NCI-H2171 (cell line): ENCODE results near the gene FBXO22.
"Not testable (repeated sequence)": the region's sequence is repeated elsewhere in the genome, so short reads cannot be mapped to it uniquely, and the experiment has no call there.

Source experiments
- DNase-seq: peaks from one replicate; lab custom pipeline; 2025; lab: John Stamatoyannopoulos, UW

Gene FBXO22

DNA sequence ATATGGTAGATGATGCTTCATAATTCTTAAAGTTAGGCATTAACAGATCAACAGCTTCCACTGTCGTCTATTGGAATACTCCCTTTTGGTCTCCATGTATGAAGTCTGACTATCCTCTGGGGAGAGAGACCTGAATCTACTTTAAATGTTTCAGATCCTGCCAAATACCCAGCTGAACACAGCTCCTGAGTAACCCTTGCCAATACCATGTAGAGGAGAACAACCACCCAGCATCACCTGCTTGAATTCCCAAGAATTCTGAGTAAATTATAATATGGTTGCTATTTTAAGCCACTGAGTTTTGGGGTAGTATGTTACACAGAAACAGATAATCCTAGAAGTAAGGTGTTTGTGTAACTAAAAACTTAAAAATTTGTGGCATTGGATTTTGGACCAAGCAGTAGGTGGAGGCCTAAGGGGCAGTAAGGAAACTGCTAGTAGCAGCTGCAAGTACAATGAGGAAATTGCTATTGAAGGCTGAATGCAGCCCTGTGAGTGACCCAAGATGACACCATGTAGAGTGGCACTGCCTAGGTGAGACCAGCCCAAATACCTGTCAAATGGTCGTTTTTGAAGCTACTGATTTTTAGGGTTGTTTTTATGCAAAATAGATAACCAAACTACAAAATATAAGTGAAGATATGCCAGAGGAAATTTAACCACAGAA, 77.6 kb downstream of the FBXO22 start:
- DNase-seq: no peak

DNA sequence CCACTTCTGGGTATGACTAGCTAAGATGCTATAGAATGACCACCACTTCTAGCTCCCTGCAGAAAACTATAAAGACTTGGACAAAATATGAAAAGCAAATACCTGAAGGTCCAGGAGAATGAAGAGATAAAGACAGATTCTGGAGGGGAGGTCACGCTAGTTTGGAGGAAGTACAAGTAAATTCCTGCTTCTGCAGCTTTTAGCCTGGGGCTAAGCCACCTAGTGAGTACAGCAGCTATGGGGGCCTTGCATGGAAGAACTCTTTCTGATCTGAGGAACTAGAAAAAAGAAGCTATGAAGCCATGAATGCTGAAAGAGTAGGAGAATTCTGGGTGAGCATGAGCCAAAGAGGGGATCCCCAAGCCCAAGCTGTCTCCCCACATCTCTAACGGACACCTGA, 78.8 kb downstream of the FBXO22 start:
- no peak for DNase-seq

DNA sequence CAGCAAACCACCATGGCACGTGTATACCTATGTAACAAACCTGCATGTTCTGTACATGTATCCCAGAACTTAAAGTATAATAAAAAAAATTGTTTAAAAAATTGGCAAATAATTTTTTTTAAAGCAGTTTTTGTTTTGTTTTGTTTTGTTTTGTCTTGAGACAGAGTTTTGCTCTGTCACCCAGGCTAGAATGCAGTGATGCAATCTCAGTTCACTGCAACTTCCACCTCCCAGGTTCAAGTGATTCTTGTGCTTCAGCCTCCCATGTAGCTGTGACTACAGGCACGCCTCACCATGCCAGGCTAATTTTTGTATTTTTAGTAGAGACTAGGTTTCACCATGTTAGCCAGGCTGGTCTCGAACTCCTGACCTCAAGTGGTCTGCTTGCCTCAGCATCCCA, 81.0 kb downstream of the FBXO22 start:
- not testable (repeated sequence) for DNase-seq

DNA sequence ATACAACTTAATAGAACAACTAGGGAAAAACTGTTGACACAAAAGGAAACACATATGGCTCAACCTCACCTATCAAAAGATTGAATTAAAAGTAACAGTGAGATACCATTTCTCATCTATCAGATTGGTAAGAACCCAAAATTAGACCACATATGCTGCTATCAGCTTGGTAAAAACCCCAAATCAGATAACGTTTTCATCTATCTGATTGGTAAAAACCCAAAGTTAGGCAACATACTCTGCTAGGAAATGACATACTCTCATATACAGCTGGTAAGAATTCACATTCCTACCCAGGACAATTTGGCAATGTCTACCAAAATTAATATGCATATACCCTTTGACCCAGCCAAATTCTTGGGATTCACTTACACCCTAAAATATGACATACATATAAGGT, 82.3 kb downstream of the FBXO22 start:
- DNase-seq: no peak

DNA sequence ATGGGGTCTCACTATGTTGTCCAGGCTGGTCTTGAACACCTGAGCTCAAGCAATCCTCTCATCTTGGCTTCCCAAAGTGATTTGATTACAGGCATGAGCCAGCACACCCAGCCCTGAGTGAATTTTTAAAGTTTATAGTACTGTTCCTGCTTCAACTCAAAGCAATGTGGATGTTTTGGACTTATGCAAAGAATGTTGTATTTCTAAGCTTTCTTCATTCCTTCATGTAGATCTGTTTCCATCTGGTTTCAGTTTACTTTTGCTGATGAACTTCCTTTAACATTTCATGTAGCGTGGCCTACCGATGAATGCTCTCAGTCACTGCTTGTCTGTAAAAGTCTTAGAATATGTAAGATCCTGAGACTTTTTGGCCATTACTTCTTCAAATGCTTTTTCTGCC, 85.4 kb downstream of the FBXO22 start:
- DNase-seq: no peak

DNA sequence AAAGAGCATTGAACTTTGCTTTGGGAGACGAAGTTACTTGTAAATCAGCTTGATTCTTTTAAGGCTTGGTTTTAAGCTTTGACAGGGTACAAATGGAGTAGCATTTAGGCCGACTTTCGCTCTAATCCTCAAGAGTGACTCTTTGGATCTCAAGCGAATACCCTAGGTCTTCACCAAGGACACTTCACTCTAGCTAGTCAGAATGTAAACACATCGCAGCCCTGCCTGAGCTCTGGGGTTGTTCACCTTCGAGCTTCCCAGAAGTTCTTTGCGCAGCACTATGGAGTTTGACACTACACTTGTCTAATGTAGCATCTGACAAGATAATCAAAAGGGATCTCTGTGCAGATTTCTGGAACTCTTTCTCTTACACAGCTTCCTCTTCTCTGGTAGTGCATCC, 86.2 kb downstream of the FBXO22 start:
- DNase-seq: no peak
